GM21723 (cell line): ENCODE results near the gene CLCN1.
"Not testable (repeated sequence)": the region's sequence is repeated elsewhere in the genome, so short reads cannot be mapped to it uniquely, and the experiment has no call there.

Experiments
- ATAC-seq: cut with Tn5 transposase; IDR thresholded peaks from one replicate; pipeline ENCODE4 v1.9.1; 2021; ENCODE audit warnings: mild to moderate bottlenecking, moderate library complexity; ENCODE audit not compliant: unreplicated experiment

The CLCN1 gene

GRCh38 chr7:143315776-143316175 lies at the start of gene CLCN1:
CLCN1 (plus strand) TSS chr7:143316111; CDS start chr7:143316213, 102 bp downstream.
- ATAC-seq, result no peak

GRCh38 chr7:143269251-143269650 lies 46.7 kb upstream of the CLCN1 start:
- no peak for ATAC-seq

GRCh38 chr7:143271240-143271639 lies 44.7 kb upstream of the CLCN1 start:
- no peak for ATAC-seq

- ATAC-seq, result no peak
These were observed 43.0 kb upstream of the CLCN1 start for GRCh38 chr7:143272871-143273270.

- no peak for ATAC-seq
These were observed 36.5 kb upstream of the CLCN1 start for GRCh38 chr7:143279186-143280098.

- ATAC-seq, result no peak
These were observed 35.8 kb upstream of the CLCN1 start for GRCh38 chr7:143280160-143280559.

- no peak for ATAC-seq
These were observed 35.3 kb upstream of the CLCN1 start for GRCh38 chr7:143280566-143280965.

- ATAC-seq, result no peak
These were observed 34.4 kb upstream of the CLCN1 start for GRCh38 chr7:143281529-143281928.

GRCh38 chr7:143282124-143282523 lies 33.8 kb upstream of the CLCN1 start:
- no peak for ATAC-seq

GRCh38 chr7:143283381-143283780 lies 32.5 kb upstream of the CLCN1 start:
- no peak for ATAC-seq

GRCh38 chr7:143284591-143285469 lies 31.1 kb upstream of the CLCN1 start, which contains the start of gene TMEM139:
TMEM139 (plus strand) TSS chr7:143284958; CDS start chr7:143285958, 1,000 bp downstream.
- no peak for ATAC-seq

GRCh38 chr7:143285470-143285778 lies 30.5 kb upstream of the CLCN1 start:
- ATAC-seq, result no peak

GRCh38 chr7:143285806-143286521 lies 29.9 kb upstream of the CLCN1 start:
- ATAC-seq, result no peak

GRCh38 chr7:143286522-143286890 lies 29.4 kb upstream of the CLCN1 start:
- ATAC-seq, result no peak

GRCh38 chr7:143287339-143287934 lies 28.5 kb upstream of the CLCN1 start:
- no peak for ATAC-seq

GRCh38 chr7:143287935-143288826 lies 27.7 kb upstream of the CLCN1 start, which contains the start of gene CASP2:
CASP2 (plus strand) TSS chr7:143288351; CDS start chr7:143288456, 105 bp downstream.
- peak; percentile 89 for ATAC-seq

- ATAC-seq, result peak; percentile 0
These were observed 27.1 kb upstream of the CLCN1 start for GRCh38 chr7:143288836-143289235.

- ATAC-seq, result no peak
These were observed 26.5 kb upstream of the CLCN1 start for GRCh38 chr7:143289421-143289820.

- not testable (repeated sequence) for ATAC-seq
These were observed 26.0 kb upstream of the CLCN1 start for GRCh38 chr7:143289888-143290287.

GRCh38 chr7:143290293-143290692 lies 25.6 kb upstream of the CLCN1 start:
- ATAC-seq, result no peak
